Neural crest cell (in vitro differentiated cells): ENCODE data around the gene STK33. TPM values are rescaled to one million over a fixed set of nuclear protein-coding genes. Genes with fewer than 3 reads are reported as not detected.

Experiments used
- DNase-seq: peaks from one replicate; pipeline ENCODE4 v3.0.0; 2021; ENCODE audit warnings: low read depth, mixed read lengths, low spot score
- H3K27ac Mint-ChIP-seq: one replicate; pipeline ENCODE4 v1.8.0; 2021; ENCODE audit warnings: mild to moderate bottlenecking, mixed read lengths; ENCODE audit not compliant: unreplicated experiment
- H3K27me3 Mint-ChIP-seq: 2 replicates; pipeline ENCODE4 v1.8.0; 2021; ENCODE audit warnings: low read depth, mild to moderate bottlenecking, mixed read lengths
- H3K36me3 Mint-ChIP-seq: 2 replicates; pipeline ENCODE4 v1.8.0; 2021; ENCODE audit warnings: low read depth, mild to moderate bottlenecking, mixed read lengths
- H3K4me1 Mint-ChIP-seq: 2 replicates; pipeline ENCODE4 v1.8.0; 2021; ENCODE audit warnings: mixed read lengths
- H3K4me3 Mint-ChIP-seq: one replicate; pipeline ENCODE4 v1.8.0; 2021; ENCODE audit warnings: mild to moderate bottlenecking, mixed read lengths
- H3K9me3 Mint-ChIP-seq: 2 replicates; pipeline ENCODE4 v1.8.0; 2021; ENCODE audit warnings: mixed read lengths
- long read RNA-seq: library from polyadenylated mRNA; unstranded; transcript quantifications from one replicate; pipeline ENCODE4 v2.0.0, GENCODE V29; 2020
- total RNA-seq: library from RNA; stranded (reverse); gene quantifications from 2 replicates; pipeline ENCODE4 v1.2.1, GENCODE V29; 2021
- TF ChIP-seq, protein P1 (sequence below): fragments of 200-600 bp; sonication (generic); conservative IDR thresholded peaks from 2 replicates; pipeline ENCODE4 v1.5.0; 2021; ENCODE audit warnings: antibody characterized with exemption, mild to moderate bottlenecking

Gene STK33
- total RNA-seq, result 17.3 and 24.2 TPM in 2 replicates
- long read RNA-seq, partial matches to known transcripts, result 4 of 32 reads
- long read RNA-seq, other reads (novel, unspliced or antisense), result 28 of 32 reads

DNA sequence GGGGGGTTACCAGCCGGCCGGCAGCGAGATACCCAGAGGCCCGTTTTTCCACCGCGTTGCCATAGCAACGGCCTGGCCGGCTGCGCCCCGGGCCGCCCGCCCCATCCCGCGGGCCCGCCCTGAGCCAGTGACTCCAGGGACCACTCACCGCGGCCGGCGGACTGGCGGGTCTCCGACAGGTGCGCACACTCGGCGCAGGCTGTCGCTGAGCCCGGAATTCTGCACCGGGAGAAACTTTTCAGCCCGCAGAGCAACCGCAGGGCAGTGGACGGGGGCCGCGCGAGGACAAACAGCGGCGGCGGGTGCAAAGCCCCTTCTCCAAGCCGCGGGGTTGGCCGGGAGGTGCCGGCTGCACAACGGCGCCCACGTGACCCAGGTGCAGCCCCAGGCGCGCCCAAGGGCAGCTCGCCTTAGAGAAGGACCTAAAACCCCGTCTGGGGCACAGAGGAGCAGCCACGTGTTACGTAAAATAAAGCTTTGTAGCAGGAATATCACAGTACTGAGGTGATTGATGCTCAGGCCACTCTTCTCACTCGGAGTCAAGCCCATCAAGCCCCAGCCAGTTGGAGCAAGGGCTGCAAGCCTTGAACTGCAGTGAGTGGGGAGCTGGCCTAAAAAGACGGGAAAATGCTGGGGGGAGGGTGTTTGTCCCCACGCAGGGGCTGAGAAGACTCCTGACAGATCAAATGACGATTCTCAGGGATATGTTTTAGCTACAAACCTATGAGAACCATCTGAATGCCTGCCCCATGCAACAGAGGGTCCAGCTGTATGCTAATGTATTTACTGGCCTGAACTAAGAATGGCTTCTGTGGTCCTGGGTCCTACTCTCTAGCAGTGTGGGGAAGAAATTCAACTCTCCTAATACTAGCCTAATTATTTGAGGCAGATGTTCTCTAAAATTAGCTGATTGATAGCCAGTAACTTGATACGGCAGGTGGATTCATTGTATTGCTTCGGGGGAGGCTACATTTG is at the start of gene STK33:
TSS of gene STK33 (minus strand) at position 294 of the 975 bp plus-strand sequence. CDS start 119,323 bp downstream, outside the sequence.
- peak; percentile 55 for DNase-seq
- no peaks in the 10 kb centered on the region for H3K36me3 Mint-ChIP-seq
- H3K4me3 Mint-ChIP-seq, result peak within 1 kb of the TSS; percentile 89
- TF ChIP-seq, protein P1, sequence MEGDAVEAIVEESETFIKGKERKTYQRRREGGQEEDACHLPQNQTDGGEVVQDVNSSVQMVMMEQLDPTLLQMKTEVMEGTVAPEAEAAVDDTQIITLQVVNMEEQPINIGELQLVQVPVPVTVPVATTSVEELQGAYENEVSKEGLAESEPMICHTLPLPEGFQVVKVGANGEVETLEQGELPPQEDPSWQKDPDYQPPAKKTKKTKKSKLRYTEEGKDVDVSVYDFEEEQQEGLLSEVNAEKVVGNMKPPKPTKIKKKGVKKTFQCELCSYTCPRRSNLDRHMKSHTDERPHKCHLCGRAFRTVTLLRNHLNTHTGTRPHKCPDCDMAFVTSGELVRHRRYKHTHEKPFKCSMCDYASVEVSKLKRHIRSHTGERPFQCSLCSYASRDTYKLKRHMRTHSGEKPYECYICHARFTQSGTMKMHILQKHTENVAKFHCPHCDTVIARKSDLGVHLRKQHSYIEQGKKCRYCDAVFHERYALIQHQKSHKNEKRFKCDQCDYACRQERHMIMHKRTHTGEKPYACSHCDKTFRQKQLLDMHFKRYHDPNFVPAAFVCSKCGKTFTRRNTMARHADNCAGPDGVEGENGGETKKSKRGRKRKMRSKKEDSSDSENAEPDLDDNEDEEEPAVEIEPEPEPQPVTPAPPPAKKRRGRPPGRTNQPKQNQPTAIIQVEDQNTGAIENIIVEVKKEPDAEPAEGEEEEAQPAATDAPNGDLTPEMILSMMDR, result no peak
- peaks cover 17% of the 10 kb centered on the region for H3K4me1 Mint-ChIP-seq
- H3K27ac Mint-ChIP-seq, result peak within 1 kb of the TSS; percentile 70
- H3K9me3 Mint-ChIP-seq, result no peaks in the 10 kb centered on the region
- peaks cover 17% of the 10 kb centered on the region for H3K27me3 Mint-ChIP-seq

DNA sequence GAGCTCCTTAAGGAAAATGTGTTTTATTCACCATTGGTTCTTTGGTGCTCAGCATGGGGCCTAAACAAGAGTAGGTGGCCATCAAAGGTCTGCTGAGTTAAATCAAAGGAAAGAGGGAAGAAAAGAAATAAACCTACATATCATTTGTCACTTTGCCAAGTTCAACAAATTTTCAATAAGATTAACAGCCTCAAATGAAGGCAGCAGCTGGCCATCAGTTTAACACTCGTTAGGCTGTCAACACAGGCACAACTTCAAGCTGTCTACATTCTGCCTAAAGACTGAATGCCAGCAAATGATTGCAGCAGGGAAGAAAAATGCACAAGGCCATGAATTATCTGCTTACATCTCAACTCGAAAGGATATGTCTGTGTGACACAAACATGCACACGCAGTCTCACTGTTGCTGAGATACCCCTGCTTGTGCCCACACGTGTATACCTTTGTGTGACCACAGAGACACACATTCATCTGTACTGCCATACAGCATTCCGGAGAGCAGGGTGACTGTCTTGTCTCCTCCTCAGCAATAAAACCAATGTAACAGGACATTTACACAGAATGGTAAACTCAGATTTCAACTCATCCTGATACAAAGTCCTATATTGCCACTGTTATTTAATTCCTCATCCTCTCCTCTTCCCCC is 48.3 kb upstream of the STK33 start:
- TF ChIP-seq, protein P1, result no peak
- no peak overlapping the region for H3K27ac Mint-ChIP-seq
- no peaks in the 10 kb centered on the region for H3K9me3 Mint-ChIP-seq
- no peak for DNase-seq
- no peak overlapping the region for H3K4me3 Mint-ChIP-seq
- no peaks in the 10 kb centered on the region for H3K27me3 Mint-ChIP-seq
- no peaks in the 10 kb centered on the region for H3K4me1 Mint-ChIP-seq
- H3K36me3 Mint-ChIP-seq, result no peaks in the 10 kb centered on the region

DNA sequence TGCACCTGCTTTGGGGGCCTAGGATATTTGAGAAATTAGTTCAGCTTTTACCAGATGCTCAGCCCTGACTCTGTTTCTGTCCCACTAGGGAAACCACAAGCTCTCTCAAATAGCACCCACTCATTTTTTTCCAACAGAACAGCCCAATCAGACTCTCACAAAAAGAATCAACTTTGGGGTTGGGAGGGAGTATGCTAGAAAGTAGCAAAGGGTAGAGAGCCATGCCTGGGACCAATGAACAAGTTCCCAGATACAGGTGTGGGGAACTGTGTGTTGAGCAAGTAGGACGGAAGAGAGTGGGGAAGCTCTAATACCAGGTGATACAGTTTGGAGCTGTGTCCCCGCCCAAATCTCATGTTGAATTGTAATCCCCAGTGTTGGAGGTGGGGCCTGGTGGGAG is 47.3 kb upstream of the STK33 start:
- peaks cover 7% of the 10 kb centered on the region for H3K36me3 Mint-ChIP-seq
- H3K4me1 Mint-ChIP-seq, result no peaks in the 10 kb centered on the region
- no peak for DNase-seq
- TF ChIP-seq, protein P1, result no peak
- H3K27me3 Mint-ChIP-seq, result no peaks in the 10 kb centered on the region
- H3K27ac Mint-ChIP-seq, result no peak overlapping the region
- H3K9me3 Mint-ChIP-seq, result peaks cover 4% of the 10 kb centered on the region
- H3K4me3 Mint-ChIP-seq, result no peak overlapping the region

DNA sequence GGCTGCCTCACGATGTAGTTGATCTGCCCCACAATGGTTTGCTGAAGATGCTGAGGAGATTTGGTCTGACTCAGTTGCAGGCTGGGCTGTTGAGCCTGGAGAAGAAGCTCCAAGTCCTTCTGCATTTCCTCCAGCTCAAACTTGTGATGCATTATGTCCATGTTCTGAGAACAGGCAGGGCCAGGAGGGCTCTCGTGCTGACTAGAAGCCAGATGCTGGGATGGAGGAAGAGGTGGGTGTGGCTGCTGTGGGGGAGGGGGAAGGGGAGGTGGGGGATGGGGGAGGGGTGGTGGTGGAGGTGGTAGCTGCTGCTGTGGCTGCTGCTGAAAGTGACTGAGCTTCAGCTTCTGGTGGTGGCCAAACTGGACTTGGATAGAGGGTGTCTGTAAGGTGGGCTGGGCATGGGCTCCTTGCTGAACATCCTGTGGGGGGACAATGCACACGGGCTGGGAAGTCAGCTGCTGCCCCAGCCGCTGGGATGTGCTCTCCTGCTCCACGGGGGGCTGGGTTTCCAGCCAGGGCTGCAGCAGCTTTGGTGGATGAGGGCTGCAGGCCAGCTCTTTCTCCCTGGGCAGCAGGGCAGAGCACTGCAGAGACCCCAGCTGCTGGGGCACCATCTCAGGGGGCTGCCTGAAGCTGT is 46.4 kb upstream of the STK33 start:
- H3K27ac Mint-ChIP-seq, result no peak overlapping the region
- DNase-seq, result no peak
- no peaks in the 10 kb centered on the region for H3K4me1 Mint-ChIP-seq
- TF ChIP-seq, protein P1, result no peak
- no peak overlapping the region for H3K4me3 Mint-ChIP-seq
- no peaks in the 10 kb centered on the region for H3K27me3 Mint-ChIP-seq
- peaks cover 12% of the 10 kb centered on the region for H3K36me3 Mint-ChIP-seq
- H3K9me3 Mint-ChIP-seq, result peaks cover 4% of the 10 kb centered on the region

DNA sequence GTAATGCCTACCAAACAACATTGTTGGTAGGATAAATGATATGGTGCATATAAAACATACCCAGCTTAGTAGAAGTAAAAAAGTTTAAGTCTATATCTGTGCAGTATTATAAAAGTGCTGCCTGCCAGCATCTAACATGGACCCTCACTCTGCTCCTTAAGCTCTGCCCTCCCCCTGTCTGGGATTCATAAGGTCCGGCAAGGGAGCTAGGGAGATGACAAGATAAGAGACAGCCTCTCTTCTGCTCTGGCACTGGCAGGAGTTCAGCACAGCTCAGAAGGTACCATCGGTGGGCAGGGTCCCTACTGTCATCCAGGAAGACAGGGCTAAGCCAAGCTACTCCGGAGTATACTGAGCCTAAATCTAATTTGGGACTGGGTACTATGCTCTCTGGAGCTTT is 45.6 kb upstream of the STK33 start:
- Mint-ChIP-seq H3K27ac (no peak overlapping the region), H3K4me3 (no peak overlapping the region), H3K4me1 (no peaks in the 10 kb centered on the region), H3K9me3 (peaks cover 4% of the 10 kb centered on the region), H3K27me3 (no peaks in the 10 kb centered on the region), H3K36me3 (peaks cover 12% of the 10 kb centered on the region)
- TF ChIP-seq, protein P1, result no peak
- DNase-seq, result no peak
